Fibroblast of pulmonary artery (primary cell): ENCODE measurements around the gene WWOX.

Experiments used
- DNase-seq: peaks from one replicate; pipeline ENCODE4 v3.0.0-alpha.2; 2010; ENCODE audit warnings: low read depth
- H3K4me3 ChIP-seq: replicated peaks from 2 replicates; pipeline ENCODE4 v1.5.1; 2011; ENCODE audit warnings: low read depth, mild to moderate bottlenecking, control low read depth, low read length, moderate library complexity
- TF ChIP-seq, protein P1 (sequence below): IDR thresholded peaks from 2 replicates; pipeline ENCODE4 v1.5.1; 2011; ENCODE audit warnings: mild to moderate bottlenecking, control low read depth, low read length, inconsistent platforms; ENCODE audit errors: missing control alignments

The WWOX gene

GRCh38 chr16:79090966-79091365 lies 991.5 kb downstream of the WWOX start:
- DNase-seq: no peak
- TF ChIP-seq, protein P1, sequence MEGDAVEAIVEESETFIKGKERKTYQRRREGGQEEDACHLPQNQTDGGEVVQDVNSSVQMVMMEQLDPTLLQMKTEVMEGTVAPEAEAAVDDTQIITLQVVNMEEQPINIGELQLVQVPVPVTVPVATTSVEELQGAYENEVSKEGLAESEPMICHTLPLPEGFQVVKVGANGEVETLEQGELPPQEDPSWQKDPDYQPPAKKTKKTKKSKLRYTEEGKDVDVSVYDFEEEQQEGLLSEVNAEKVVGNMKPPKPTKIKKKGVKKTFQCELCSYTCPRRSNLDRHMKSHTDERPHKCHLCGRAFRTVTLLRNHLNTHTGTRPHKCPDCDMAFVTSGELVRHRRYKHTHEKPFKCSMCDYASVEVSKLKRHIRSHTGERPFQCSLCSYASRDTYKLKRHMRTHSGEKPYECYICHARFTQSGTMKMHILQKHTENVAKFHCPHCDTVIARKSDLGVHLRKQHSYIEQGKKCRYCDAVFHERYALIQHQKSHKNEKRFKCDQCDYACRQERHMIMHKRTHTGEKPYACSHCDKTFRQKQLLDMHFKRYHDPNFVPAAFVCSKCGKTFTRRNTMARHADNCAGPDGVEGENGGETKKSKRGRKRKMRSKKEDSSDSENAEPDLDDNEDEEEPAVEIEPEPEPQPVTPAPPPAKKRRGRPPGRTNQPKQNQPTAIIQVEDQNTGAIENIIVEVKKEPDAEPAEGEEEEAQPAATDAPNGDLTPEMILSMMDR: no peak
- no peak overlapping the region for H3K4me3 ChIP-seq

DNA sequence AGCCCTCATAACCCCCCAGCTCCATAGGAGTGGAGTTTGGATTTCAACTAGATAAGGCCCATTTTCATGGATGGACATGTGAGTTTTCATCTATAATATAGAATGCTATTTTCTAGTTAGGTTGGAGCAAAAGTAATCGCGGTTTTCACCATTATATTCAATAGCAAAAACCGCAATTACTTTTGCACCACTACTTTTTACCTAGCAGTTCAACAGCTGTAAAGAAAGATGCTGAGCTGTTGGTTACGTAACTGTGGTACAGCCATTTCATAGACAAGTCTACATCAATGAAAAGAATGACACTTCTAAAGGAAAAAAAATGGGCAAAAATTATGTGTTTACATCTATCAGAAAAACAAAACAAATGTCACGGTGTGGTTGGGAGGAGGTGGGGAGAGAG lies 993.4 kb downstream of the WWOX start:
- TF ChIP-seq, protein P1: no peak
- no peak overlapping the region for H3K4me3 ChIP-seq

GRCh38 chr16:79093554-79093967 lies 994.1 kb downstream of the WWOX start:
- TF ChIP-seq, protein P1: no peak
- no peak for DNase-seq
- no peak overlapping the region for H3K4me3 ChIP-seq

More for the DNA sequence above, 993.4 kb downstream of the WWOX start:
- DNase-seq: no peak

DNA sequence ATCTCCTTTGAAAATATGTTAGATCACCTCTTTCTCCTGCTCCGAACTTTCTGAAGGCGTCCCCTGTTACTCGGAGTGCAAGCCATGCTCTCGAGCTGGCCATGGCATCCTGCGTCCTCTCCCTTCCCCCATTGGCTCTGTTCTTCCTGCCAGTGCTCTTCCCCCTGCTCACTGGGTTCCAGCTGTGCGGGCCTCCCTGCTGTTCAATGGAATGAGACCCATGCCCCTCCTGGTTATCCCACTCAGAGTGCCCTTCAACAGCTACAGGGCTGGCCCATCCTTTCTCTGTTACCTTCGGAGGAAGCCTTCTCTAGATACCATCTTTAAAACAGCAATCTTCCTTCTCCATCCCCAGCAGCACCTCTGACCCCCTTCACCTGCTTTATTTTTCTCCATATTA lies 996.8 kb downstream of the WWOX start:
- TF ChIP-seq, protein P1: no peak
- H3K4me3 ChIP-seq: no peak overlapping the region
- no peak for DNase-seq

GRCh38 chr16:79097166-79097565 lies 997.7 kb downstream of the WWOX start:
- no peak overlapping the region for H3K4me3 ChIP-seq
- no peak for DNase-seq
- TF ChIP-seq, protein P1: no peak

DNA sequence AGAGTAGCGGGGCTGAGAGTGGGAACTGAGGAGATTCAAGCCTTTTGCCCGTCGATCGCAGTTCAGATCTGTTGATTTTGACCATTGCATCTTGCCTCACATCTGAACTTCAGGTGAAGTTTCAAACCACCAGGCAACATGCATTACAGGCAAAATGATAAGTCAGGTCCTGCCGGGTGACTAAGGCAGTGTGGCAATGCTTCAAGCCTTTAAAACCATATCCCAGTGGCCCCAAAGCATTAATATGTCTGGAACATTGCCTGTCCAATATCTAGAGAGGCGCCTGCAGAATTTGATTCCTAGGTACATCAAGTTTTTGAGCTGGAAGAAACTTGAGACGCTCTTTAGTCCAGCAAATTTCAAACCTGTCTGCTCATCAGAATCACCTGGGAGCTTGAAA lies 998.3 kb downstream of the WWOX start:
- DNase-seq: no peak
- TF ChIP-seq, protein P1: no peak
- H3K4me3 ChIP-seq: no peak overlapping the region

- TF ChIP-seq, protein P1: no peak
- no peak for DNase-seq
- H3K4me3 ChIP-seq: no peak overlapping the region
These were observed 999.5 kb downstream of the WWOX start for GRCh38 chr16:79098907-79099306.
